SW 1271 (cell line): ENCODE results near the gene PRSS22.
"Not testable (repeated sequence)": the region's sequence is repeated elsewhere in the genome, so short reads cannot be mapped to it uniquely, and the experiment has no call there.

Experiments used
- DNase-seq, 2 experiments: peaks; one replicate each; lab custom pipeline; 2025; lab: John Stamatoyannopoulos, UW

PRSS22 gene

GRCh38 chr16:2857451-2858244 is at the start of gene PRSS22:
PRSS22 (minus strand) TSS chr16:2858170; CDS start chr16:2858104, 66 bp downstream.
- DNase-seq, result no peak

DNA sequence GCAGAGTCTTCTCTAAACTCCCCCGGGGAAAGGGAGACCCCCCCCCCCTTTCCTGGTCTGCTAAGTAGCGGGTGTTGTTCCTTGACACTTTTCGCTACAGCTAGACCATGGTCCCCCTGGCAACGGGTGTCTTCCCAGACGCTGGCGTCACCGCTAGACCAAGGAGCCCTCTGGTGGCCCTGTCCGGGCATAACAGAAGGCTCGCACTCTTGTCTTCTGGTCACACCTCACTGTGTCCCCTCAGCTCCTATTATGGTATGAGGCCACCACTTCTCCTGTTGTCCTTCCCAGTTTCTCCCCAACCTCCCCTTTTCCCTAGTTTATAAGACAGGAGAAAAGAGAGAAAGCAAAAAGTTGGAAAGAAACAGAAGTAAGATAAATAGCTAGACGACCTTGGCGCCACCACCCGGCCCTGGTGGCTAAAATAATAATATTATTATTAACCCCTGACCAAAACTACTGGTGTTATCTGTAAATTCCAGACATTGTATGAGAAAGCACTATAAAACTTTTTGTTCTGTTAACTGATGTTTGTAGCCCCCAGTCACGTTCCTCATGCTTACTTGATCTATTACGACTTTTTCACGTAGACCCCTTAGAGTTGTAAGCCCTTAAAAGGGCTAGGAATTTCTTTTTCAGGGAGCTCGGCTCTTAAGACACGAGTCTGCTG is 49.2 kb upstream of the PRSS22 start:
- not testable (repeated sequence) for DNase-seq

DNA sequence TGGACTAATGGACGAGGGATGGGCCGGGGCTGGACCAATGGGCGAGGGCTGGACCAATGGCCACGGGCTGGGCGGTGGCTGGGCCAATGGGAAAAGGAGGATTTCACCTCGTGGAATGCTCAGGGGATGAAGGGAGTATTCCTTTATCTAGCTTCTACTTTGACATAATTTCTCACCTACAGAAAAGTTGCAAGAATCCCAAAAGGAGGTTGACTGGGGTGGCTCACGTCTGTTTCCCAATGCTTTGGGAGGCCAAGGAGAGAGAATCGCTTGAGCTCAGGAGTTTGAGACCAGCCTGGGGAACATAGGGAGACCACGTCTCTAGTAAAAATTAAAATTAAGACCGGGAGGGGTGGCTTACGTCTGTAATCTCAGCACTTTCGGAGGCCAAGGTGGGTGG is 48.0 kb upstream of the PRSS22 start:
- no peak for DNase-seq

- DNase-seq, result peak; percentile 78 to 94
These were observed 47.4 kb upstream of the PRSS22 start for GRCh38 chr16:2905241-2905987.

DNA sequence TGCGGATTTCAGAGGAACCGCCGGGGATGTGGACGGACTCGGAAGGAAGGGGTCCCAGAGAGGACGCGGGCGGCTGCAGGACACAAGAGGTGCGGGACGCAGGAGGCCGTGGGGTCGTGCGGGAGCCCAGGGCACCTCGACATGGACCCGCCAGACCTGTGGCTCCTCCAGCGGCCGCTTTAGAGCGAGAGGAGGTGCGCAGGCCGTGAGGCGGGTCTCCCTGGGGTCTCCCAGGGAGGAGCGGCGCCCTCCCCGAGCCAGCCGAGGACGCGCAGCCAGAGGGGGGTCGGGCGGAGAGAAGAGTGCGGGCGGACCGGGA is 46.9 kb upstream of the PRSS22 start:
- no peak for DNase-seq

DNA sequence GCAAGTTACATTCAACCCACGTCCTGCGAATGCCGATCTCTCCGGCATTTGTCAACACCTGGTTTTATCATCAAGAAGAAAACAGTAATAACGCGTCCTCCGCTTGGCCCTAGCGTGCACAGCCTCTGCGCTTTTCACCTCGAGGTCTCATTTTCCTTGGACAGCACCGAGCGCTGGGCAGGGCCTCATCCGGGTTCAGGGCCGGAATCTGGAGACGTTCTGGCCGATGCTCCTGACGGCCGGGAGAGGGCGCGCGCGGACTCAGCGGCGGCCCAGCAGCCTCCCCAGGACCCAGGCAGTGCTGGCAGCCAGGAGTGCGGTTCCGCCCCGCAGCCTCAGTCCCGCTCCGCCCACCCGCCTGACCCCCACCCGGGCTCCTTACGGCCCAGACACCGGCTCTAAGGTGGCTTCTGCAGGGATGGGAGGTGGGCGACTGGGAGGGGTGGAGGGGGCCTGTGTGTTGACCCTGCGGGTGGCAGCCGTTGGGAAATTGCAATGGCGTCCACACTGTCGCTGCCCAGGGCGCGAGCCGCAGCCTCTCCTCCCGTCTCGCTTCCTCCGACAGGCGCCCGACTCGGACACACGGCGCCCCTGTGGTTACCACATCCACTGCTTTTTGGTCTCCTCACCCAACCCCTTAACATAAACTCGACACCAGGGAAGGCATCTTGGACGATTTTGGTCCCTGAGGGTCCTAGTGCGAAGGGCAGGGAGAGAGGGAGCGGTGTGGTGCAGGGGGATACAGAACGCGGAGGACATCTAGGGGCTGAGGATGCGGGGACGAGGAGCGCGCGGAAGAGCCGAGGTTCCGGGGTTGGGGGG is 46.3 kb upstream of the PRSS22 start:
- DNase-seq, result peak in 1 of 2 experiments; percentile 74

GRCh38 chr16:2902337-2903130 is 44.6 kb upstream of the PRSS22 start:
- no peak for DNase-seq

DNA sequence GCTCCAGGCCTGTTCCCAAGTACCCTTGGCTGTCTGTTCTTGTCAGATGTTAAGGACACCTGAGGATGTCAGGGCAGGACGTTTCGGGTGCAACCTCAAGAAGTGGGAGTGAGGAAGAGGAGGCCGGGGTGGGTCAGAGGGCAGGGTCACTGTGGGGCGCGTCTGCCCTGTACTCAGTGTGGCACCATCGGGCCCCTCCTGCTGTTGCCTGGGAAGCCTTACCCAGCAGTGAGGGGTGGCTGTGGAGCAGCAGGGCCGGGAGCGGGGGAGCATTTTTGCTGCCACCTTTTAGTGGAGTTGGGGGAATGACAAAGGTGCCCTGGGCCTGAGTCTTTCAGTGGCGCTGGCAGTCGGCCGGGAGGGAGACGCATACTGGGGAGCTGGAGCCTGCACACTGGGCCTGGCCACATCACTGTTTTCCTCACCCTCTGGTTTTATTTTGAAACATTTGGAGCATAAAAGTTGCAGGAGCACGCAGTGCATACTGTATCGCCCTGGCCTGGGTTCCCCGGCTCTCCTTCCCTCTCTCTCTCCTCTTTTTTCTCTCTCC is 42.6 kb upstream of the PRSS22 start:
- no peak for DNase-seq

- no peak for DNase-seq
These were observed 41.6 kb upstream of the PRSS22 start for GRCh38 chr16:2899564-2900072.

GRCh38 chr16:2898831-2899563 is 41.0 kb upstream of the PRSS22 start:
- no peak for DNase-seq

- no peak for DNase-seq
These were observed 39.1 kb upstream of the PRSS22 start for GRCh38 chr16:2897110-2897509.

DNA sequence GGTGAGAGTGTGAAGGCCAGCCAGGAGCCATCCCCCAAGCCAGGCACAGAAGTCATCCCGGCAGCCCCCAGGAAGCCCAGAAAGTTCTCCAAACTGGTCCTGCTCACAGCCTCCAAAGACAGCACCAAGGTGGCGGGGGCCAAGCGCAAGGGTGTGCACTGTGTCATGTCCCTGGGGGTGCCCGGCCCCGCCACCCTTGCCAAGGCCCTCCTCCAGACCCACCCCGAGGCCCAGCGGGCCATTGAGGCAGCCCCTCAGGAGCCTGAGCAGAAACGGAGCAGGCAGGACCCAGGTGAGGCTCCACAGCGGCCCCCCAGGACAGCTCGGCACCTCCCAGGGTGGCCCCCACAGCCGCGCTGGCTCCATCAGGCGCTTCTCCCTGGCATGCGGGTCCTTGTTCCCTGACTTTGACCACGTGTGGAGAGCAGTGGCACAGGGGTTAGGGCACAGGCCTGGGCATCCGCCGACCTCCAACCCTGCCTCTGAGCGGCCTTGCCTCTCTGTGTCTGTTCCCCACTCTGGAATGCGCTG is 38.6 kb upstream of the PRSS22 start:
- DNase-seq, result no peak

- no peak for DNase-seq
These were observed 37.8 kb upstream of the PRSS22 start for GRCh38 chr16:2895813-2896212.

GRCh38 chr16:2894231-2894630 is 36.3 kb upstream of the PRSS22 start:
- DNase-seq, result no peak

DNA sequence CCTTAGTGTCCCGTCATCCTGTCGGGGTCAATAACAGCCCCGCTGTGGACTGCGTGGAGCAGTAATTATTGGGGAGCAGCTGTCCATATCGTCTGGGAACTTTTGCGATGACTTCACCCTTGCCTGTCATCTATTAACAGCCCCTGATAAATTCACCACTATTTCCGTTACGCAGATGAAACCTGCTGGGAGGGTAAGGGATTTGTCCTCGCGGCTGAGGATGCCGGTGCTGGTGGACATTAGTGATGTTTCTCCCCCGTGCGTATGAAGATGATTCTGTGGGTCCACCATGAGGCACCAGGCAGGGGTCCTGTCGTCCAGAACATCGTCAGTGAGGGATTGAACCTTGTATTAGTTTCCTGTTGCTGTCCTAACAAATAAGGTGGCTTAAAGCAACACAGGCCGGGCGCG is 26.1 kb upstream of the PRSS22 start:
- no peak for DNase-seq

DNA sequence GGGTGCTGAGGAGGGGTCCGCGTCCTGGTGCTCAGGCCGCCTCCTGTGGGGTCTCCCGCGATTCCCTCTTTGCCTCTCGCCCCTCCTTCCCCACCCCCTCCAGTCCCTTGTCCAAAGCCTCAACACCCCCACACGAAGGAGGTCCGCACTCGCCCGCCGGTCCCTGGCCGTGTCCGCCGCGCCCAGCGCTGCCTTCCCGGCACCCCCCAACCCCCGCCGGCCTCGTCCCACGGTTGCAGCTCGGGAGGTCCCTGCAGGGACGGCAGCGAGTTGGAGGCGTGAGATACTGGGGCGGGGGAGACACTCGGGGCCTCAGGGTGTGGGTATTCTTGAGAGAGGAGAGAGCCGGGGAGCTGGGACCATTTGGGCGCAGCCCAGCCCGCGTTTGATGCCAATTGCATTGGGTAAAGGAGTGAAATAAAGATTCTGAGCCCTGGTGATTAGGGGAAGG is 25.5 kb upstream of the PRSS22 start:
- DNase-seq, result no peak

GRCh38 chr16:2882650-2883457 is 24.9 kb upstream of the PRSS22 start, which contains the start of gene FLYWCH2:
FLYWCH2 (plus strand) TSS chr16:2883215; CDS start chr16:2896450, 13,235 bp downstream.
- DNase-seq, result peak; percentile 80 to 95

DNA sequence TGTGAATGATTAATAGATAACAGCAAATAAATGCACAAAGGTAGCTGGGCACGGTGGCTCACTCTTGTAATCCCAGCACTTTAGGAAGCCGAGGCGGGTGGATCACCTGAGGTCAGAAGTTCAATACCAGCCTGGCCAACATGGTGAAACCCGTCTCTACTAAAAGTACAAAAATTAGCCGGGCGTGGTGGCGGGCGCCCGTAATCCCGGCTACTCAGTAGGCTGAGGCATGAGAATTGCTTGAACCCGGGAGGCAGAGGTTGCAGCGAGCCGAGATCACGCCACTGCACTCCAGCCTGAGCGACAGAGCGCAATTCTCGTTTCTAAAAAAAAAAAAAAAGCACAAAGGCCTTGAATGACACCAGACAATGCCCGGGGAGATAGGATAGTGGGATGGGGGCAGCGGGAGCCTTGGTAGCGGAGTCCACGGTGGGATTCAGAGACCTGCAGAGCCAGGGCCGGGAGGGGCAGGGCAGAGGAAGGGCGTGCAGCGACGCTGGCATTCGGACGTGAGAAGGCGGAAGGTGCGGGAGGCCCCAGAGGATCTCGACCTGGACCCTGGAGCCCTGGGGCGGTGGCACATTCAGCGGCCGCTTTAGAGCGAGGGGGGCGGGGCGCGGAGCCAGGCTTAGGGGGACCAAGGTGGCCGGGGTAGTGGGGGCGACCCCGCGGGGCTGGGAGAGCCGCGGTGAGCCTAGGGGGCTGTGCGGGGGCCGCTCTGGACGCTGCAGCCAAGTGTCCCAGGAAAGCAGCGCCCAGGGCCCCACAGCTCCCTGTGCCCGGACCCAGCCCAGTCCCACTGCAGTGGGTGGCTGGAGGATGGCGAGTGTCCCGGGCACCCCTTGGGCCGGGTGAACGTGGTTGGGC is 24.0 kb upstream of the PRSS22 start:
- DNase-seq, result no peak
